ENCODE results near the gene GSTCD. TPM values are rescaled to one million over a fixed set of nuclear protein-coding genes. Genes with fewer than 3 reads are reported as not detected.
"Not testable (repeated sequence)": the region's sequence is repeated elsewhere in the genome, so short reads cannot be mapped to it uniquely, and the experiment has no call there.

GSTCD gene
- total RNA-seq, 1 donor from 2014 or later = 11.6 TPM

GRCh38 chr4:105719204-105719603 lies 10.6 kb downstream of the GSTCD start:
- peak; percentile 24 for DNase-seq

GRCh38 chr4:105725623-105726022 lies 17.0 kb downstream of the GSTCD start:
- no peak for DNase-seq

- not testable (repeated sequence) for DNase-seq
Measured at GRCh38 chr4:105729895-105730294, 21.3 kb downstream of the GSTCD start.

- DNase-seq = not testable (repeated sequence)
Measured at GRCh38 chr4:105735217-105735616, 26.6 kb downstream of the GSTCD start.

- no peak for DNase-seq
Measured at GRCh38 chr4:105741548-105741947, 33.0 kb downstream of the GSTCD start.

- no peak for DNase-seq
Measured at GRCh38 chr4:105748222-105748621, 39.6 kb downstream of the GSTCD start.

GRCh38 chr4:105751718-105752299 lies 43.2 kb downstream of the GSTCD start:
- no peak for DNase-seq

GRCh38 chr4:105753361-105753760 lies 44.8 kb downstream of the GSTCD start:
- no peak for DNase-seq

GRCh38 chr4:105755375-105755774 lies 46.8 kb downstream of the GSTCD start:
- no peak for DNase-seq

- no peak for DNase-seq
Measured at GRCh38 chr4:105758958-105759357, 50.4 kb downstream of the GSTCD start.

GRCh38 chr4:105765690-105766407 lies 57.3 kb downstream of the GSTCD start:
- DNase-seq = peak; percentile 83

GRCh38 chr4:105767579-105767978 lies 59.0 kb downstream of the GSTCD start:
- no peak for DNase-seq

- not testable (repeated sequence) for DNase-seq
Measured at GRCh38 chr4:105770524-105770923, 61.9 kb downstream of the GSTCD start.

GRCh38 chr4:105772065-105772464 lies 63.5 kb downstream of the GSTCD start:
- DNase-seq = not testable (repeated sequence)

GRCh38 chr4:105775760-105776415 lies 67.3 kb downstream of the GSTCD start:
- DNase-seq = not testable (repeated sequence)

GRCh38 chr4:105780176-105780575 lies 71.6 kb downstream of the GSTCD start:
- peak; percentile 63 for DNase-seq

- DNase-seq = no peak
Measured at GRCh38 chr4:105784761-105785160, 76.2 kb downstream of the GSTCD start.

- no peak for DNase-seq
Measured at GRCh38 chr4:105785792-105786191, 77.2 kb downstream of the GSTCD start.

GRCh38 chr4:105786748-105787147 lies 78.2 kb downstream of the GSTCD start:
- no peak for DNase-seq

- no peak for DNase-seq
Measured at GRCh38 chr4:105797225-105797624, 88.6 kb downstream of the GSTCD start.

- no peak for DNase-seq
Measured at GRCh38 chr4:105805501-105806120, 97.0 kb downstream of the GSTCD start.

GRCh38 chr4:105807496-105807895 lies 98.9 kb downstream of the GSTCD start:
- no peak for DNase-seq

- no peak for DNase-seq
Measured at GRCh38 chr4:105808030-105808749, 99.6 kb downstream of the GSTCD start.

Measured in dermis blood vessel endothelial cell (primary cell).